SU-DHL-6 (cell line): ENCODE results near the gene BUB3.

ENCODE experiments used
- H2AFZ ChIP-seq: fragments of 200-600 bp; sonication (generic); 2 replicates; pipeline ENCODE4 v1.6.1; 2014; ENCODE audit warnings: low read depth, mild to moderate bottlenecking, moderate library complexity, mixed read lengths, antibody characterized with exemption, low read length; ENCODE audit not compliant: severe bottlenecking
- H3F3A ChIP-seq: fragments of 200-600 bp; shearing (Covaris generic); 2 replicates; pipeline ENCODE4 v1.6.0; 2016; ENCODE audit warnings: antibody characterized with exemption, mild to moderate bottlenecking; ENCODE audit not compliant: insufficient read depth
- H3K27ac ChIP-seq: fragments of 200-600 bp; sonication (generic); 2 replicates; pipeline ENCODE4 v1.5.1; 2016; ENCODE audit warnings: low read depth, mild to moderate bottlenecking, low read length, moderate library complexity, mixed read lengths
- H3K27me3 ChIP-seq: fragments of 200-600 bp; sonication (generic), shearing (Covaris generic); 2 replicates; pipeline ENCODE4 v1.6.0; 2014; ENCODE audit warnings: mild to moderate bottlenecking, low read length
- H3K36me3 ChIP-seq: fragments of 200-600 bp; sonication (generic); 2 replicates; pipeline ENCODE4 v1.6.1; 2014; ENCODE audit warnings: mild to moderate bottlenecking, low read length, mixed read lengths
- H3K4me2 ChIP-seq: fragments of 300-600, 200-600 bp; shearing (Covaris generic), sonication (generic); 2 replicates; pipeline ENCODE4 v1.6.0; 2014; ENCODE audit warnings: low read length, low read depth, mild to moderate bottlenecking; ENCODE audit not compliant: poor library complexity, severe bottlenecking
- H3K4me3 ChIP-seq: fragments of 200-600 bp; sonication (generic); 2 replicates; pipeline ENCODE4 v1.5.1; 2014; ENCODE audit warnings: antibody characterized with exemption, low read length, mild to moderate bottlenecking, mixed read lengths; ENCODE audit not compliant: insufficient read depth, poor library complexity, severe bottlenecking
- H3K79me2 ChIP-seq: fragments of 200-600 bp; sonication (generic); 2 replicates; pipeline ENCODE4 v1.6.1; 2014; ENCODE audit warnings: mild to moderate bottlenecking, low read length, moderate library complexity; ENCODE audit not compliant: insufficient read depth
- H3K9ac ChIP-seq: fragments of 200-600 bp; sonication (generic); 2 replicates; pipeline ENCODE4 v1.7.0; 2014; ENCODE audit warnings: mild to moderate bottlenecking, low read length
- H3K9me2 ChIP-seq: fragments of 200-600 bp; sonication (generic); replicated peaks from 2 replicates; pipeline ENCODE4 v1.6.1; 2014; ENCODE audit warnings: low read length; ENCODE audit not compliant: insufficient read depth
- H3K9me3 ChIP-seq: fragments of 200-600 bp; sonication (generic); 2 replicates; pipeline ENCODE4 v1.6.1; 2014; ENCODE audit warnings: low read length, mixed read lengths; ENCODE audit not compliant: insufficient read depth
- H4K20me1 ChIP-seq: fragments of 200-600 bp; sonication (generic); 2 replicates; pipeline ENCODE4 v1.6.1; 2014; ENCODE audit warnings: low read depth, mild to moderate bottlenecking, antibody characterized with exemption, low read length, moderate library complexity, mixed read lengths
- CTCF ChIP-seq: fragments of 200-600 bp; sonication (generic); IDR thresholded peaks from one replicate; pipeline ENCODE4 v1.5.1; 2017; ENCODE audit warnings: antibody characterized with exemption, mild to moderate bottlenecking, low read length, moderate library complexity; ENCODE audit not compliant: insufficient read depth, poor library complexity, severe bottlenecking
- EZH2phosphoT487 ChIP-seq: fragments of 200-600 bp; sonication (generic), shearing (Covaris generic); conservative IDR thresholded peaks from 2 replicates; pipeline ENCODE4 v1.6.1; 2018; ENCODE audit warnings: mild to moderate bottlenecking, antibody characterized with exemption, low read length, moderate library complexity, mixed read lengths

BUB3 gene

GRCh38 chr10:123119081-123119480 is 35.1 kb upstream of the BUB3 start:
- Histone ChIP-seq H3K9ac (no peak overlapping the region), H3K36me3 (no peaks in the 10 kb centered on the region), H3K9me3 (no peaks in the 10 kb centered on the region), H3K4me2 (no peak overlapping the region), H3K27me3 (no peaks in the 10 kb centered on the region), H3F3A (no peaks in the 10 kb centered on the region), H3K4me3 (no peak overlapping the region), H3K27ac (no peak overlapping the region), H3K79me2 (no peaks in the 10 kb centered on the region), H3K9me2 (no peaks in the 10 kb centered on the region), H2AFZ (no peak overlapping the region), H4K20me1 (no peaks in the 10 kb centered on the region)
- TF ChIP-seq EZH2phosphoT487 (no peak), CTCF (no peak)

GRCh38 chr10:123126246-123126645 is 28.0 kb upstream of the BUB3 start:
- no peak overlapping the region for H3K9ac ChIP-seq
- H3K9me2 ChIP-seq = no peaks in the 10 kb centered on the region
- H3K36me3 ChIP-seq = no peaks in the 10 kb centered on the region
- H4K20me1 ChIP-seq = no peaks in the 10 kb centered on the region
- H3K9me3 ChIP-seq = no peaks in the 10 kb centered on the region
- no peak overlapping the region for H2AFZ ChIP-seq
- no peaks in the 10 kb centered on the region for H3F3A ChIP-seq
- TF ChIP-seq EZH2phosphoT487 = no peak
- no peak for TF ChIP-seq CTCF
- no peak overlapping the region for H3K27ac ChIP-seq
- H3K27me3 ChIP-seq = no peaks in the 10 kb centered on the region
- no peak overlapping the region for H3K4me3 ChIP-seq
- H3K79me2 ChIP-seq = no peaks in the 10 kb centered on the region
- no peak overlapping the region for H3K4me2 ChIP-seq

DNA sequence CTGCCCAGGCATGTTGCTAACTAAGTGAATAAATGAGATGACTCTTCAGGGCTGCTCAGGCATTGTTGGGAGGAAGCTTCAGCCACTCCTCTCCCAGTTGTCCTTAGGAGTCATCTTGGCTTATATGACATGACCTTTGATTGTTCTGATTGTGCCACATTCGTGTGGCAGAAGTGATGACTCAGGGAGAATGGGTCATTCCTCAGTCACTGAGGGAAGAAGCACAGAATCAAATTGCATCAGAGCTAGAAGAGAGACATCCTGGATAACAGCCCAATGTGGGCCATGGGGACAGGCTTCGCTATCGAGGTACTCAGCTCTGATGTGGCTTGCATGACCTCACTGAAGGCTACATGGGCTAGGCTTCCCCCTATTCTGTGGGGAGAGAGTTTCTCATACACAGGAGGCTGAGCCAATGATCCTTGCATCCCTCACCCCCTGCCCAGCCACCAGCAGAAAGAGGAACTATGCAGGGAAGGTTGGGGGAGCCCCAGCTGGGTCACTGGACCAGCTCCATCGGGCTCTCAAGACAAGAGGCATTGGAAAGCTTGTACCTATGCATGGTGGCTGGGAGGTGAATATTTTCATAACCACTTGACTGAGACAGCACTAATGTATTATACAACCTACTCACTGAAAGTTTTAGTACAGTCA is 24.5 kb upstream of the BUB3 start:
- Histone ChIP-seq H3K9me2 (no peaks in the 10 kb centered on the region), H4K20me1 (no peaks in the 10 kb centered on the region), H3F3A (no peaks in the 10 kb centered on the region), H3K27ac (no peak overlapping the region), H3K27me3 (no peaks in the 10 kb centered on the region), H3K79me2 (no peaks in the 10 kb centered on the region), H3K4me2 (no peak overlapping the region), H3K9ac (no peak overlapping the region), H2AFZ (no peak overlapping the region), H3K4me3 (no peak overlapping the region), H3K36me3 (no peaks in the 10 kb centered on the region), H3K9me3 (no peaks in the 10 kb centered on the region)
- TF ChIP-seq EZH2phosphoT487 (no peak), CTCF (no peak)
